Measurements from ENCODE around the gene ZPBP2. TPM values are rescaled to one million over a fixed set of nuclear protein-coding genes. Genes with fewer than 3 reads are reported as not detected.
A peak's percentile ranks its signal among the peaks of the same experiment; 100 is the strongest.
"Not testable (repeated sequence)": the region's sequence is repeated elsewhere in the genome, so short reads cannot be mapped to it uniquely, and the experiment has no call there.

ZPBP2 gene
- total RNA-seq, 2 experiments from 2014 or later: 0.19 to 0.34 TPM

DNA sequence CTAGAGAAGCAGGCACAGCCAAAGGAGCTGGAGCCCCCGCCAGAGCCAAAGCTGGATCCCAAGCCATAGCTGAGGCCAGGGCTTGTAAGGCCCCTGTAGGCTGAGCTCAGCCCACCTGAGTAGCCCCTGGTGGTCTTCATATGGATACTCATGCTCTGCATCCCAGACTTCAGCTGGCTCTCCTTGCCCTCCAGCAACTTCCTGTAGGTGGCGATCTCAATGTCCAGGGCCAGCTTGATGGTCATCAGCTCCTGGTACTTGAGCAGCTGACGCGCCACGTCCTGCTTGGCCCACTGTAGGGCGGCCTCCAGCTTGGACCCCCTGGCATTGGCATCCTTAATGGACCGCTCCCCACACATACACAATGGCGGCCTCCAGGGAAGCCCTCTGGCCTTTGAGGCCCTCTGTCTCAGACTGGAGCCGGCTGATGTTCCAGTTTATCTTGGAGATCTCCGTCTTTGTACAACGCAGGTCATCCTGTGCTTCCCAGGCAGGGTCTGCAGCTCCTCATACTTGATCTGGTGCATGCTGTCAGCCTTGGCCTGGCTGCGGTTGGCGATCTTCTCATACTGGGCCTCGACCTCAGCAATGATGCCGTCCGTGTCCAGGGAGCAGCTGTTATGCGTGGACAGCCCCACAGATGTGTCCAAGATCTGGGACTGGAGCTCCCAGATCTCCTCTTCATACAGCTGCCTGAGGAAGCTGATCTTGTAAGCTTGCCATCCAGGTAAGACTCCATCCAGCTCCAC lies 32.8 kb upstream of the ZPBP2 start:
- no peak overlapping the region for H3K4me3 Mint-ChIP-seq
- CTCF ChIA-PET: interaction anchor here (0.5 to 2.2 kb wide), 12 partner anchors 10 to 340 kb away, joined by 3 to 7 read pairs (median 4); no protein-coding TSS in a partner anchor
- peaks cover 24% of the 10 kb centered on the region for H3K4me1 Mint-ChIP-seq
- peaks cover 12% of the 10 kb centered on the region for H3K9me3 Mint-ChIP-seq (ENCODE audit: low read depth)
- intact Hi-C loops (cut with DNase I, micrococcal nuclease): loop anchor here in 1 of 2 experiments (2.0 kb wide), 1 partner anchor 16 kb away; no protein-coding TSS in a partner anchor
- H3K27me3 Mint-ChIP-seq: no peaks in the 10 kb centered on the region
- ATAC-seq: no peak
- peaks cover 51% of the 10 kb centered on the region for H3K36me3 Mint-ChIP-seq (ENCODE audit: low read depth)
- POLR2A ChIA-PET: interaction anchor here (0.6 kb wide), 1 partner anchor 26 kb away, joined by 4 read pairs; no protein-coding TSS in a partner anchor
- no peak for DNase-seq
- H3K27ac Mint-ChIP-seq: no peak overlapping the region

DNA sequence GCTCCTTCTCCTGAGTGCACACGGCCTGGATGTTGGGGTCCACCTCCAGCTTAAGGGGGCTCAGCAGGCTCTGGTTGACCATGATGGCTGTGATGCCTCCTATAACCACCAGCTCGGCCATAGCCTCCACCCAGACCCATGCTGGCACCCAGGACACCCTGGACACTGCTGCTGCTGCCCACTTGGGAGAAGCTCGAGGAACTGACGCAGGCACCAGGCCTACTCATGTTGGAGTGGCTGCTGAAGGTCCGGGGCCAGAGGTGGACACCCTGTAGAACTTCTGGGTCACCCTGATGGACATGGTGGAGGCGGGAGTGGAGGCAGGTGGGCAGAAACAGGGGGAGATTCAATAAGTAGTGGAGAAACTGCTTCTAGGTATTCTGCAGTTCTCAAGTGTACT lies 31.9 kb upstream of the ZPBP2 start:
- no peak overlapping the region for H3K4me3 Mint-ChIP-seq
- ATAC-seq (no peak), DNase-seq (no peak)
- H3K27me3 Mint-ChIP-seq: no peaks in the 10 kb centered on the region
- no peak overlapping the region for H3K27ac Mint-ChIP-seq
- peaks cover 12% of the 10 kb centered on the region for H3K9me3 Mint-ChIP-seq (ENCODE audit: low read depth)
- ChIA-PET POLR2A (no interaction called here), CTCF (interaction anchor here (0.5 to 2.2 kb wide), 5 partner anchors 24 to 339 kb away, joined by 3 to 7 read pairs (median 3); no protein-coding TSS in a partner anchor)
- peaks cover 25% of the 10 kb centered on the region for H3K4me1 Mint-ChIP-seq
- peaks cover 55% of the 10 kb centered on the region for H3K36me3 Mint-ChIP-seq (ENCODE audit: low read depth)
- intact Hi-C loops (cut with DNase I, micrococcal nuclease): no loop called here

DNA sequence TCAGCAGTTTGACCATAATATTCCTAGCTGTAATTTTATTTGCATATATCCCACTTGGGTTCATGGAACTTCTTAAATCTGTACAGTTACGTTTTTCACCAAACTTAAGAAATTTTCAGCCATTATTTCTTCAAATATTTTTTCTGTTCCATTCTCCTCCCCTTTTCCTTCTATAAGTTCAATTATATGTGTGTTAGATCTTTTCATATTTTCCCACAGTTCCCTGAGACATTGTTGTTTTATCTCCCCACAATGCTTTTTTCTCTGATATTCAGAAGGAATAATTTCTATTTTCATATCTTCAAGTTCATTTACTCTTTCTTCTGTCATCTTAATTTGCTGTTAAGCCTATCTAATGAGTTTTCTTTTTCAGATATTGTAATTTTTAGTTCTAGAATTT lies 29.9 kb upstream of the ZPBP2 start:
- ChIA-PET POLR2A (no interaction called here), CTCF (no interaction called here)
- peaks cover 59% of the 10 kb centered on the region for H3K36me3 Mint-ChIP-seq (ENCODE audit: low read depth)
- ATAC-seq (no peak), DNase-seq (no peak)
- H3K9me3 Mint-ChIP-seq (ENCODE audit: low read depth): peaks cover 12% of the 10 kb centered on the region
- peaks cover 38% of the 10 kb centered on the region for H3K4me1 Mint-ChIP-seq
- H3K4me3 Mint-ChIP-seq: no peak overlapping the region
- H3K27me3 Mint-ChIP-seq: no peaks in the 10 kb centered on the region
- no peak overlapping the region for H3K27ac Mint-ChIP-seq
- intact Hi-C loops (cut with DNase I, micrococcal nuclease): no loop called here

DNA sequence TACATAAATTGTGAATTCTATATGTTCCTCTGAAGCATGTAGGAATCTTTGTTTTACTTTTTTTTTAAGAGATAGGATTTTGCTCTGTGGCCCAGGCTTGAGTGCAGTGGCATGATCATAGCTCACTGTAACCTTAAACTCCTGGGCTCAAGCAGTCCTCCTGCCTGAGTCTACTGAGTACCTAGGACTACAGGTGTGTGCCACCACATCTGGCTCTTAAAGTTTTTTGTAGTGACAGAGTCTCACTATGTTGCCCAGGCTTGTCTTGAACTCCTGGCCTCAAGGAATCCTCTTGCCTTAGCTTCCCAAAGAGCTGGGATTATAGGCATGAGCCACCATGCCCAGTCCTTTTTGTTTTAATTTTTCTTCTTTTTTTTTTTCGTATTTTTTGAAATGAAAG lies 29.2 kb upstream of the ZPBP2 start:
- ChIA-PET CTCF (no interaction called here), POLR2A (no interaction called here)
- peaks cover 42% of the 10 kb centered on the region for H3K4me1 Mint-ChIP-seq
- no peak for ATAC-seq
- H3K27me3 Mint-ChIP-seq: no peaks in the 10 kb centered on the region
- H3K4me3 Mint-ChIP-seq: no peak overlapping the region
- H3K27ac Mint-ChIP-seq: peak overlapping the region; percentile 29
- H3K36me3 Mint-ChIP-seq (ENCODE audit: low read depth): peaks cover 58% of the 10 kb centered on the region
- no peak for DNase-seq
- intact Hi-C loops (cut with DNase I, micrococcal nuclease): no loop called here
- peaks cover 12% of the 10 kb centered on the region for H3K9me3 Mint-ChIP-seq (ENCODE audit: low read depth)

DNA sequence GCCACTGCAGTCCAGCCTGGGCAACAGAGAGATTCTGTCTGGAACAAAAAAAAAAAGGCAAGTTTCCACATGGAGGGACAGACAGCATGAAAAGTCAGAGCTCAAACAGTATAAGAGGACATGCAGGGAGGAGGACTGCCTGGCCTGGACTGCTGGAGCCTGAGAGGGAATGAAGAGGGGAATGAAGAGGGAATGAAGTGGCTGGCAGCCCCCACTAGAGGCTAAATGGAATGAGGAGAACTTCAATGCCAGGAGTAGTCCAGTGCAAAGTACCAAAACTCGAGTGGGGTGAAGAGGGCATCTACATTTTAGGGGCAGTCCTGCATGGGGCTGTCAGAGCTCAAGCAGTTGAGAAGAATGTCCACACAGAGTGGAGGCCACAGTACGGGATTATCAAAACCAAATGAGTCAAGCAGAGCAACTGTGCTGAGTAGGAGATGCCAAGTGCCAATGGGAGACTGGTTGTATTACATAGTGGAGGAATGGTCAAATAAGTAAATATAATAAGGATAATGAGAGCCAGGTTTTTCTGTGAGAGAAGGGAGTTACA lies 26.8 kb upstream of the ZPBP2 start:
- peaks cover 12% of the 10 kb centered on the region for H3K9me3 Mint-ChIP-seq (ENCODE audit: low read depth)
- H3K4me3 Mint-ChIP-seq: no peak overlapping the region
- intact Hi-C loops (cut with DNase I, micrococcal nuclease): no loop called here
- ChIA-PET CTCF (no interaction called here), POLR2A (no interaction called here)
- ATAC-seq (no peak), DNase-seq (no peak)
- no peaks in the 10 kb centered on the region for H3K27me3 Mint-ChIP-seq
- no peak overlapping the region for H3K27ac Mint-ChIP-seq
- H3K4me1 Mint-ChIP-seq: peaks cover 44% of the 10 kb centered on the region
- peaks cover 56% of the 10 kb centered on the region for H3K36me3 Mint-ChIP-seq (ENCODE audit: low read depth)

DNA sequence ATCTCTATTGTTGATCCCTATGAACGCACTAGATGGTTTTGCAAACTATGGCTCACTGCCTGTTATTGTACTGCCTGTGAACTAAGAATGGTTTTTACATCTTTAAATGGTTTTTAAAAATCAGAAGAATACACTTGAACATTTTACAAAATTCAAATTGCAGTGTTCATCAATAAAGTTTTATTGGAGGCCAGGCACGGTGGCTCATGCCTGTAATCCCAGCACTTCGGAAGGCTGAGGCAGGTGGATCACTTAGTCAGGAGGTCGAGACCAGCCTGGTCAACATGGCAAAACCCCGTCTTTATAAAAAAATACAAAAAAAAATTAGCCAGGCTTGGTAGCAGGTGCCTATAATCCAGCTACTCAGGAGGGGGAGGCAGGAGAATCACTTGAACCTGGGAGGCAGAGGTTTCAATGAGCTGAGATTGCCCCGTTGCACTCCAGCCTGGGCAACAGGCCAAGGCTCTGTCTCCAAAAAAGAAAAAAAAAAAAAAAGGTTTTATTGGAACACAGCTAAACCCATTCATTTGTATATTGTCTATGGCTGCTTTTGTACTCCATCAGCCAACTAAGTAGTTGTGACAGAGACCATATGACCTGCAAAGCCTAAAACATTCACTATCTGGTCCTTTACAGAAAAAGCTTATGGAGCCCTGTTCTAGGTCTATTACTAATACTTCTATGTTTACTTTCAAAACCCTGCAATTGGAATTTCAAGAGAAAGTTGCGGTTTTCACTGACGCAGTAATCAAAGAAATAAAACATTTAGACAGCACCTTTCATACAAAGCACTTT lies 22.8 kb upstream of the ZPBP2 start:
- intact Hi-C loops (cut with DNase I, micrococcal nuclease): no loop called here
- peaks cover 42% of the 10 kb centered on the region for H3K36me3 Mint-ChIP-seq (ENCODE audit: low read depth)
- ChIA-PET POLR2A (interaction anchor here (0.7 kb wide), 3 partner anchors 45 to 90 kb away, joined by 3 to 5 read pairs (median 4); no protein-coding TSS in a partner anchor), CTCF (interaction anchor here (0.8 to 1.5 kb wide), 5 partner anchors 10 to 115 kb away, joined by 3 to 5 read pairs (median 3); partner anchors contain the start of gene MIEN1)
- H3K4me3 Mint-ChIP-seq: no peak overlapping the region
- peaks cover 69% of the 10 kb centered on the region for H3K4me1 Mint-ChIP-seq
- peak overlapping the region; percentile 15 for H3K27ac Mint-ChIP-seq
- no peaks in the 10 kb centered on the region for H3K27me3 Mint-ChIP-seq
- H3K9me3 Mint-ChIP-seq (ENCODE audit: low read depth): no peaks in the 10 kb centered on the region
- DNase-seq (no peak), ATAC-seq (no peak)

DNA sequence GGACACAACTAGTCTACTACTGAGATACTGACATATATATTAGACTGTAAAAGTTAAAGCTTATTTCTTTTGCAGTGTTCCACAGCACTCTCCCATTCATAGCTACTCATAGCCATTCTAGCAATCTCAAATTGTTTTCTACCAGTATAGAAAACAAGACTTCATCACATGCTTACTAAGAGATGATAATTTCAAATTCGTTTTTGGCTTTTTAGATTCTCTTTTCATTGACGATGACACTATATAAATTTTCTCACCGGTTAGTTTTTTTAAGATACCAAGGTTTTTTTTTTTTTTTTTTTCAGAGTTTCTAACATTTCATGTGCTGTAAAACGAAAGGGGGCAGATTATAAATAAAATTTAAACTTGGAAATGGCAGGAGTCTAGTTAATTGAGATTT lies 21.8 kb upstream of the ZPBP2 start:
- ATAC-seq: no peak

DNA sequence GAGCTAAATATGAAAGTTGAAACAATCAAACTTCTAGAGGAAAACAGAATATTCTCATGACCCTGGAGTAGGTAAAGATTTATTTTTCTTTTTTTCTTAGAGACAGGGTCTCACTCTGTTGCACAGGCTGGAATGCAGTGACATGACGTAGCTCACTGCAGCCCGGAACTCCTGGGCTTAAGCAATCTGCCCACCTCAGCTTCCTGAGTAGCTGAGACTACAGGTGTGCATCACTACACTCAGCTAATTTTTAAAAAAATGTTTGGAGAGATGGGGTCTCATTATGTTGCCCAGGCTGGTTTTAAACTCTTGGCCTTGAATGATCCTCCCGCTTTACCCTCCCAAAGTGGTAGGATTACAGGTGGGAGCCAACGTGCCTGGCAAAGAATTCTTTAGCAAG lies 19.4 kb upstream of the ZPBP2 start:
- intact Hi-C loops (cut with DNase I, micrococcal nuclease): no loop called here
- Mint-ChIP-seq H3K27ac (peak overlapping the region; percentile 20), H3K4me3 (no peak overlapping the region), H3K36me3 (ENCODE audit: low read depth) (peaks cover 28% of the 10 kb centered on the region), H3K9me3 (ENCODE audit: low read depth) (no peaks in the 10 kb centered on the region), H3K27me3 (no peaks in the 10 kb centered on the region), H3K4me1 (peaks cover 63% of the 10 kb centered on the region)
- ChIA-PET CTCF (interaction anchor here (0.7 to 1.2 kb wide), 6 partner anchors 14 to 757 kb away, joined by 3 read pairs; no protein-coding TSS in a partner anchor), POLR2A (interaction anchor here (0.6 kb wide), 2 partner anchors 74 to 195 kb away, joined by 3 read pairs; no protein-coding TSS in a partner anchor)
- DNase-seq: peak; percentile 20
- peak; percentile 40 for ATAC-seq

More for the DNA sequence above, 21.8 kb upstream of the ZPBP2 start:
- Mint-ChIP-seq H3K4me1 (peaks cover 66% of the 10 kb centered on the region), H3K27ac (no peak overlapping the region), H3K4me3 (no peak overlapping the region), H3K27me3 (no peaks in the 10 kb centered on the region), H3K9me3 (ENCODE audit: low read depth) (no peaks in the 10 kb centered on the region), H3K36me3 (ENCODE audit: low read depth) (peaks cover 35% of the 10 kb centered on the region)
- intact Hi-C loops (cut with DNase I, micrococcal nuclease): loop anchor here in 1 of 2 experiments (2.0 kb wide), 1 partner anchor 17 kb away; no protein-coding TSS in a partner anchor
- POLR2A ChIA-PET: no interaction called here
- no peak for DNase-seq
- CTCF ChIA-PET: interaction anchor here (0.8 to 1.5 kb wide), 5 partner anchors 12 to 116 kb away, joined by 3 to 5 read pairs (median 3); partner anchors contain the start of gene MIEN1

DNA sequence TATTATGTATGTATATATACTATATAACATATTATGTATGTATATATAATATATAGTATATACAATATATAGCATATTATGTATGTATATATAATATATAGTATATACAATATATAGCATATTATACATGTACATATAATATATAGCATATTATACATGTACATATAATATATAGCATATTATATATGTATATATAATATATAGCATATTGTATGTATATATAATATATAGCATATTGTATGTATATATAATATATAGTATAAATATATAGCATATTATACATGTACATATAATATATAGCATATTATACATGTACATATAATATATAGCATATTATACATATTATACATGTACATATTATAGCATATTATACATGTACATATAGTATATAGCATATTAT lies 17.8 kb upstream of the ZPBP2 start:
- Mint-ChIP-seq H3K36me3 (ENCODE audit: low read depth) (peaks cover 30% of the 10 kb centered on the region), H3K4me1 (peaks cover 59% of the 10 kb centered on the region)
- POLR2A ChIA-PET; H3K27ac Mint-ChIP-seq; intact Hi-C loops (cut with DNase I, micrococcal nuclease); H3K27me3 Mint-ChIP-seq; ATAC-seq; H3K9me3 Mint-ChIP-seq (ENCODE audit: low read depth); DNase-seq; CTCF ChIA-PET; H3K4me3 Mint-ChIP-seq: not testable (repeated sequence)

DNA sequence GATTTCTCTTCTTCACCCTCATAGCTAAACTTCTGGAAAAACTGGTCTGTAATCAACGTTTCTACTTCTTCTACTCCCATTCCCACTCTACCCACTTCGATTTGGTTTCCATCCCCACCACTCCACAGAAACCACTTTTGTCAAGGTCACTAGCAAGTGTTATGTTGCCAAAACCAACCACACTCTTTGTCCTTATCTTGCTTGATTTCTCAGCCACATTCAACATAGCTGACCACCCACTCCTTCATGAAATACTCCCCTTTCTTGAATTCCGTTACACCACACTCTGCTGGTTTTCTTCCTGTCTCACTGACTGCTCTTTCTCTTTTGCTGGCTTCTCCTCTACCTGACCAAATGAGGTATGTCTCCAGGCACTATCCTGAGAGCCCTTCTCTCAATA lies 15.8 kb upstream of the ZPBP2 start:
- ATAC-seq (peak; percentile 44), DNase-seq (no peak)
- ChIA-PET CTCF (interaction anchor here (0.7 to 1.5 kb wide), 4 partner anchors 9 to 33 kb away, joined by 3 to 4 read pairs (median 3); no protein-coding TSS in a partner anchor), POLR2A (no interaction called here)
- H3K4me1 Mint-ChIP-seq: peaks cover 49% of the 10 kb centered on the region
- intact Hi-C loops (cut with DNase I, micrococcal nuclease): no loop called here
- no peaks in the 10 kb centered on the region for H3K9me3 Mint-ChIP-seq (ENCODE audit: low read depth)
- H3K36me3 Mint-ChIP-seq (ENCODE audit: low read depth): peaks cover 27% of the 10 kb centered on the region
- no peaks in the 10 kb centered on the region for H3K27me3 Mint-ChIP-seq
- no peak overlapping the region for H3K4me3 Mint-ChIP-seq
- H3K27ac Mint-ChIP-seq: peak overlapping the region; percentile 61

DNA sequence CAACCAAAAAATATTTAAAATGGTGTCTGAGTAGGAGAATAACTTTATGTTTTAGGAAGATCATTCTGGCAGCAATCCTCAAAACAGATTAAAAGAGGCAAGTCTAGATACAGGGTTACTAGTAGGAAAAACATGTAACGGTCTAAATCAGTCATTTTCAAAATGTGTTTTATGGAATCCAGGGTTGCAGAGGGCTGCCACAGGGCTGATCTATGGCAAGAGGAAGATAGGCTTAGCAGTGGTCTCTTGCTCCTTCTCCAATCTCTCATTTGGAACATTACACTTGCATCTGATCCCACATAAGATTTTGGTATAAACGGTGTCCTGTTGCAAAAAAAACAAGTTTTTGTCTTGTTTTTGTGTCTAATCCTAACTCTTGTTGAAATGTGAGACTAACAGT lies 13.1 kb upstream of the ZPBP2 start:
- POLR2A ChIA-PET: no interaction called here
- Mint-ChIP-seq H3K36me3 (ENCODE audit: low read depth) (peaks cover 25% of the 10 kb centered on the region), H3K27me3 (no peaks in the 10 kb centered on the region), H3K27ac (peak overlapping the region; percentile 40), H3K4me1 (peaks cover 41% of the 10 kb centered on the region), H3K4me3 (no peak overlapping the region), H3K9me3 (ENCODE audit: low read depth) (no peaks in the 10 kb centered on the region)
- intact Hi-C loops (cut with DNase I, micrococcal nuclease): no loop called here
- no peak for DNase-seq
- ATAC-seq: no peak
- CTCF ChIA-PET: interaction anchor here (1.4 kb wide), 1 partner anchor 11 kb away, joined by 3 read pairs; no protein-coding TSS in a partner anchor
